CD4-positive, alpha-beta T cell treated with Interferon alpha-2 for 1 hour (primary cell): Measurements from ENCODE around the gene NGFR.

Experiments
- DNase-seq, 2 donors: peaks; one replicate each; pipeline ENCODE4 v3.0.0-alpha.2; 2020 to 2022

The NGFR gene

GRCh38 chr17:49518346-49519078 is 23.4 kb downstream of the NGFR start:
- no peak for DNase-seq

GRCh38 chr17:49519781-49520180 is 24.7 kb downstream of the NGFR start:
- no peak for DNase-seq

- no peak for DNase-seq
These were observed 25.4 kb downstream of the NGFR start for GRCh38 chr17:49520386-49521087.

GRCh38 chr17:49521088-49521450 is 26.0 kb downstream of the NGFR start:
- DNase-seq: no peak

GRCh38 chr17:49521471-49522356 is 26.6 kb downstream of the NGFR start:
- DNase-seq: no peak

GRCh38 chr17:49522357-49522890 is 27.3 kb downstream of the NGFR start:
- no peak for DNase-seq

- no peak for DNase-seq
These were observed 28.1 kb downstream of the NGFR start for GRCh38 chr17:49523196-49523595.

- peak in 1 of 2 donors; percentile 19 for DNase-seq
These were observed 28.8 kb downstream of the NGFR start for GRCh38 chr17:49523706-49524472.

- DNase-seq: no peak
These were observed 29.6 kb downstream of the NGFR start for GRCh38 chr17:49524473-49525359.

- no peak for DNase-seq
These were observed 31.0 kb downstream of the NGFR start for GRCh38 chr17:49525831-49526741.

GRCh38 chr17:49527927-49528651 is 33.0 kb downstream of the NGFR start:
- DNase-seq: no peak

GRCh38 chr17:49528966-49529365 is 33.9 kb downstream of the NGFR start:
- no peak for DNase-seq

- DNase-seq: no peak
These were observed 35.0 kb downstream of the NGFR start for GRCh38 chr17:49530118-49530517.

GRCh38 chr17:49543860-49544259 is 48.8 kb downstream of the NGFR start:
- DNase-seq: no peak

GRCh38 chr17:49545007-49545660 is 50.0 kb downstream of the NGFR start:
- no peak for DNase-seq

GRCh38 chr17:49545806-49546545 is 50.9 kb downstream of the NGFR start:
- DNase-seq: no peak

GRCh38 chr17:49546546-49547535 is 51.7 kb downstream of the NGFR start:
- DNase-seq: no peak
